ENCODE measurements around the gene BCAR3.

The BCAR3 gene

GRCh38 chr1:93636712-93637111 is 44.9 kb downstream of the BCAR3 start:
- no peak overlapping the region for H3K4me3 ChIP-seq (ENCODE audit: extremely low read depth, insufficient read depth, low read length, poor library complexity, severe bottlenecking)
- peaks cover 4% of the 10 kb centered on the region for H3K9me3 ChIP-seq (ENCODE audit: control insufficient read depth, low read length)
- H3K27ac ChIP-seq (ENCODE audit: low read depth, low read length, severe bottlenecking), result peak overlapping the region; percentile 26
- H3K36me3 ChIP-seq (ENCODE audit: control insufficient read depth, insufficient read depth, low read length), result peaks cover 85% of the 10 kb centered on the region
- WGBS, 2 experiments (ENCODE audit: insufficient coverage in 2 of 2), result 90 to 91% methylated on average over 1 to 3 of the region's 3 CpGs
- peaks cover 8% of the 10 kb centered on the region for H3K4me1 ChIP-seq (ENCODE audit: control insufficient read depth, insufficient read depth, low read length, poor library complexity, severe bottlenecking)

GRCh38 chr1:93635614-93636543 is 45.8 kb downstream of the BCAR3 start:
- Histone ChIP-seq H3K9me3 (ENCODE audit: control insufficient read depth, low read length) (peaks cover 4% of the 10 kb centered on the region), H3K4me1 (ENCODE audit: control insufficient read depth, insufficient read depth, low read length, poor library complexity, severe bottlenecking) (peaks cover 8% of the 10 kb centered on the region), H3K36me3 (ENCODE audit: control insufficient read depth, insufficient read depth, low read length) (peaks cover 84% of the 10 kb centered on the region), H3K4me3 (ENCODE audit: extremely low read depth, insufficient read depth, low read length, poor library complexity, severe bottlenecking) (no peak overlapping the region), H3K27ac (ENCODE audit: low read depth, low read length, severe bottlenecking) (peak overlapping the region; percentile 87)
- 68 to 76% methylated on average over 12 to 13 of the region's 14 CpGs for WGBS, 2 experiments (ENCODE audit: insufficient coverage in 2 of 2)

- peaks cover 4% of the 10 kb centered on the region for H3K9me3 ChIP-seq (ENCODE audit: control insufficient read depth, low read length)
- H3K36me3 ChIP-seq (ENCODE audit: control insufficient read depth, insufficient read depth, low read length), result peaks cover 66% of the 10 kb centered on the region
- H3K27ac ChIP-seq (ENCODE audit: low read depth, low read length, severe bottlenecking), result no peak overlapping the region
- 100% methylated on average over 3 to 4 of the region's 4 CpGs for WGBS, 2 experiments (ENCODE audit: insufficient coverage in 2 of 2)
- no peak overlapping the region for H3K4me3 ChIP-seq (ENCODE audit: extremely low read depth, insufficient read depth, low read length, poor library complexity, severe bottlenecking)
- H3K4me1 ChIP-seq (ENCODE audit: control insufficient read depth, insufficient read depth, low read length, poor library complexity, severe bottlenecking), result peaks cover 18% of the 10 kb centered on the region
Observed at GRCh38 chr1:93633313-93633712, 48.3 kb downstream of the BCAR3 start.

- Histone ChIP-seq H3K4me3 (ENCODE audit: extremely low read depth, insufficient read depth, low read length, poor library complexity, severe bottlenecking) (no peak overlapping the region), H3K36me3 (ENCODE audit: control insufficient read depth, insufficient read depth, low read length) (peaks cover 51% of the 10 kb centered on the region), H3K4me1 (ENCODE audit: control insufficient read depth, insufficient read depth, low read length, poor library complexity, severe bottlenecking) (peaks cover 27% of the 10 kb centered on the region), H3K9me3 (ENCODE audit: control insufficient read depth, low read length) (peaks cover 4% of the 10 kb centered on the region), H3K27ac (ENCODE audit: low read depth, low read length, severe bottlenecking) (no peak overlapping the region)
- WGBS, 2 experiments (ENCODE audit: insufficient coverage in 2 of 2), result 97 to 98% methylated on average over 5 of the region's 5 CpGs
Observed at GRCh38 chr1:93631626-93632365, 49.8 kb downstream of the BCAR3 start.

GRCh38 chr1:93630168-93630567 is 51.5 kb downstream of the BCAR3 start:
- Histone ChIP-seq H3K4me1 (ENCODE audit: control insufficient read depth, insufficient read depth, low read length, poor library complexity, severe bottlenecking) (peaks cover 35% of the 10 kb centered on the region), H3K4me3 (ENCODE audit: extremely low read depth, insufficient read depth, low read length, poor library complexity, severe bottlenecking) (no peak overlapping the region), H3K27ac (ENCODE audit: low read depth, low read length, severe bottlenecking) (no peak overlapping the region), H3K9me3 (ENCODE audit: control insufficient read depth, low read length) (peaks cover 4% of the 10 kb centered on the region), H3K36me3 (ENCODE audit: control insufficient read depth, insufficient read depth, low read length) (peaks cover 34% of the 10 kb centered on the region)
- 95 to 100% methylated on average over 2 of the region's 3 CpGs for WGBS, 2 experiments (ENCODE audit: insufficient coverage in 2 of 2)

- H3K36me3 ChIP-seq (ENCODE audit: control insufficient read depth, insufficient read depth, low read length), result peaks cover 29% of the 10 kb centered on the region
- H3K27ac ChIP-seq (ENCODE audit: low read depth, low read length, severe bottlenecking), result no peak overlapping the region
- no peak overlapping the region for H3K4me3 ChIP-seq (ENCODE audit: extremely low read depth, insufficient read depth, low read length, poor library complexity, severe bottlenecking)
- H3K4me1 ChIP-seq (ENCODE audit: control insufficient read depth, insufficient read depth, low read length, poor library complexity, severe bottlenecking), result peaks cover 42% of the 10 kb centered on the region
- WGBS, 2 experiments (ENCODE audit: insufficient coverage in 2 of 2), result 77 to 86% methylated on average over 7 to 8 of the region's 9 CpGs
- no peaks in the 10 kb centered on the region for H3K9me3 ChIP-seq (ENCODE audit: control insufficient read depth, low read length)
Observed at GRCh38 chr1:93629101-93630059, 52.3 kb downstream of the BCAR3 start.

GRCh38 chr1:93628681-93629080 is 53.0 kb downstream of the BCAR3 start:
- Histone ChIP-seq H3K4me3 (ENCODE audit: extremely low read depth, insufficient read depth, low read length, poor library complexity, severe bottlenecking) (no peak overlapping the region), H3K4me1 (ENCODE audit: control insufficient read depth, insufficient read depth, low read length, poor library complexity, severe bottlenecking) (peaks cover 49% of the 10 kb centered on the region), H3K27ac (ENCODE audit: low read depth, low read length, severe bottlenecking) (no peak overlapping the region), H3K36me3 (ENCODE audit: control insufficient read depth, insufficient read depth, low read length) (peaks cover 30% of the 10 kb centered on the region), H3K9me3 (ENCODE audit: control insufficient read depth, low read length) (no peaks in the 10 kb centered on the region)
- WGBS, 2 experiments (ENCODE audit: insufficient coverage in 2 of 2), result 80% methylated on average over 1 of the region's 3 CpGs; no CpG with 5 or more reads in 1 of the 2 experiments

- peaks cover 35% of the 10 kb centered on the region for H3K36me3 ChIP-seq (ENCODE audit: control insufficient read depth, insufficient read depth, low read length)
- no peak overlapping the region for H3K4me3 ChIP-seq (ENCODE audit: extremely low read depth, insufficient read depth, low read length, poor library complexity, severe bottlenecking)
- peaks cover 73% of the 10 kb centered on the region for H3K4me1 ChIP-seq (ENCODE audit: control insufficient read depth, insufficient read depth, low read length, poor library complexity, severe bottlenecking)
- 69% methylated on average over 2 to 3 of the region's 3 CpGs for WGBS, 2 experiments (ENCODE audit: insufficient coverage in 2 of 2)
- peak overlapping the region; percentile 63 for H3K27ac ChIP-seq (ENCODE audit: low read depth, low read length, severe bottlenecking)
- no peaks in the 10 kb centered on the region for H3K9me3 ChIP-seq (ENCODE audit: control insufficient read depth, low read length)
Observed at GRCh38 chr1:93625582-93626327, 55.9 kb downstream of the BCAR3 start.

- WGBS, 2 experiments (ENCODE audit: insufficient coverage in 2 of 2), result 67 to 71% methylated on average over 1 of the region's 1 CpG
Observed at GRCh38 chr1:93623875-93624274, 57.8 kb downstream of the BCAR3 start.

More at GRCh38 chr1:93623875-93624274, 57.8 kb downstream of the BCAR3 start:
- H3K4me3 ChIP-seq (ENCODE audit: extremely low read depth, insufficient read depth, low read length, poor library complexity, severe bottlenecking), result no peak overlapping the region
- H3K9me3 ChIP-seq (ENCODE audit: control insufficient read depth, low read length), result no peaks in the 10 kb centered on the region
- H3K4me1 ChIP-seq (ENCODE audit: control insufficient read depth, insufficient read depth, low read length, poor library complexity, severe bottlenecking), result peaks cover 83% of the 10 kb centered on the region
- H3K27ac ChIP-seq (ENCODE audit: low read depth, low read length, severe bottlenecking), result peak overlapping the region; percentile 55
- H3K36me3 ChIP-seq (ENCODE audit: control insufficient read depth, insufficient read depth, low read length), result peaks cover 44% of the 10 kb centered on the region

Measured in mesodermal cell (in vitro differentiated cells).